Lung (tissue), 12 donors: ENCODE data around the gene SHCBP1L. TPM values are rescaled to one million over a fixed set of nuclear protein-coding genes. Genes with fewer than 3 reads are reported as not detected.
"Not testable (repeated sequence)": the region's sequence is repeated elsewhere in the genome, so short reads cannot be mapped to it uniquely, and the experiment has no call there.

Experiments
- ATAC-seq: fragments of 200-7000 bp; cut with Tn5 transposase; one replicate; pipeline ENCODE4 v1.9.1; 2020; ENCODE audit warnings: moderate number of reproducible peaks; ENCODE audit not compliant: insufficient read depth, low FRiP score
- DNase-seq, 3 donors: peaks; one replicate each; pipeline ENCODE4 v3.0.0-alpha.2; 2013 to 2017
- H3K27ac ChIP-seq, 2 donors: one replicate each; pipeline ENCODE4 v1.5.1; 2013; ENCODE audit warnings: mild to moderate bottlenecking in 2 of 2, moderate library complexity in 2 of 2, control low read depth in 1 of 2, inconsistent platforms in 1 of 2, low read depth in 1 of 2, low read length in 1 of 2
- H3K27me3 ChIP-seq, 3 donors: one replicate each; pipeline ENCODE4 v1.5.1; 2013; ENCODE audit warnings: low read length in 2 of 3; ENCODE audit not compliant: control insufficient read depth in 3 of 3, insufficient read depth in 3 of 3
- H3K36me3 ChIP-seq, 4 donors: one replicate each; pipeline ENCODE4 v1.5.1; 2013; ENCODE audit warnings: low read length in 4 of 4, mild to moderate bottlenecking in 1 of 4, moderate library complexity in 1 of 4; ENCODE audit not compliant: control insufficient read depth in 4 of 4, insufficient read depth in 4 of 4
- H3K4me1 ChIP-seq, 5 donors: one replicate each; pipeline ENCODE4 v1.5.1; 2013; ENCODE audit warnings: low read length in 5 of 5, mild to moderate bottlenecking in 2 of 5, moderate library complexity in 1 of 5; ENCODE audit not compliant: control insufficient read depth in 5 of 5, insufficient read depth in 5 of 5
- H3K4me3 ChIP-seq: one replicate; pipeline ENCODE4 v1.5.1; 2013; ENCODE audit warnings: mild to moderate bottlenecking, control low read depth, moderate library complexity
- H3K9ac ChIP-seq, 2 donors: one replicate each; pipeline ENCODE4 v1.5.1; 2013; ENCODE audit warnings: low read length in 2 of 2, control low read depth in 1 of 2; ENCODE audit not compliant: insufficient read depth in 1 of 2
- H3K9me3 ChIP-seq, 4 donors: one replicate each; pipeline ENCODE4 v1.5.1; 2013; ENCODE audit warnings: low read length in 3 of 4, mild to moderate bottlenecking in 1 of 4, moderate library complexity in 1 of 4; ENCODE audit not compliant: control insufficient read depth in 4 of 4, insufficient read depth in 3 of 4
- CTCF ChIP-seq: IDR thresholded peaks from 2 replicates; pipeline ENCODE4 v1.5.1; 2012; ENCODE audit warnings: mild to moderate bottlenecking; ENCODE audit errors: control extremely low read depth, extremely low read depth
- WGBS, 2 donors: extraction: QIAGEN DNeasy Blood & Tissue Kit; methylation state at CpG; one replicate each; pipeline ENCODE4 v1.1.7; 2013; 5-methylcytosine and 5-hydroxymethylcytosine counted together
- polyA plus RNA-seq, 2 donors: library from polyadenylated mRNA; stranded (reverse); fragments of 200-250 nt; gene quantifications; one replicate each; pipeline ENCODE4 v1.2.1, GENCODE V29; 2013
- total RNA-seq, 2 donors: library from RNA; depleted of rRNA in 1 of 2; stranded (reverse); fragments of >200 nt in 1 of 2; gene quantifications; one replicate each; pipeline ENCODE4 v1.2.1, GENCODE V29; 2014 to 2021
- donor health status: control.
- donor health status: control.
- donor health status: Bipolar disorder and iron deficiency.
- donor health status: healthy.
- donor health status: DM: yes; HTN: yes; CAD: no.

SHCBP1L gene
- total and polyA plus RNA-seq, 4 donors = not detected

DNA sequence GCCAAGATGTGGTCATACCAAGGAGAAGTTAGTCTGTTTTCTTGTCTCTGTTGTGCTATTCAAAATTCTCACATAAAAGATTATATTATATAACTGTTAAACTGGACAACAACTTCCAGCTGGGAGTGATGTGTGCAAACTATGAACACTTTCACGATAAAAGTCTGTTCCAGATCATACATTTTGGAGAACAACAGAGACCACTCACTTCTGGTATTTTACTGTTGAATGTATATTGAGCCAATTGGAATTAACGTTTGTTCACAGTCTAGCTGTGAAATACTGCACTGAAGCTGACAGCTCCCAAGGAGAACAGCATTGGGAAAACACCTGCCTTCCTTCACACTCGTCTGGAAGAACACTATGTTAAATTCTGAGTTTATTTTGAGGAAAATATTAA lies 860 bp upstream of the SHCBP1L start:
- Histone ChIP-seq H3K4me3 (no peak overlapping the region), H3K9me3 (peaks cover 0 to 4% (median 0%) of the 10 kb centered on the region in 4 donors), H3K4me1 (peaks cover 0 to 7% (median 0%) of the 10 kb centered on the region in 5 donors), H3K36me3 (no peaks in the 10 kb centered on the region), H3K9ac (no peak overlapping the region), H3K27ac (no peak overlapping the region), H3K27me3 (peaks cover 0 to 6% (median 4%) of the 10 kb centered on the region in 3 donors)
- no peak for TF ChIP-seq CTCF
- ATAC-seq (no peak), DNase-seq (no peak)
- 87 to 88% methylated on average over 3 of the region's 3 CpGs for WGBS, 2 donors

- not testable (repeated sequence) for DNase-seq, H3K27ac ChIP-seq, H3K4me3 ChIP-seq, H3K9me3 ChIP-seq, H3K36me3 ChIP-seq, H3K4me1 ChIP-seq, ATAC-seq, H3K9ac ChIP-seq
- peaks cover 0 to 12% (median 3%) of the 10 kb centered on the region in 3 donors for H3K27me3 ChIP-seq
- 95 to 96% methylated on average over 6 of the region's 6 CpGs for WGBS, 2 donors
Observed at GRCh38 chr1:182943336-182943735, 9.6 kb downstream of the SHCBP1L start.

DNA sequence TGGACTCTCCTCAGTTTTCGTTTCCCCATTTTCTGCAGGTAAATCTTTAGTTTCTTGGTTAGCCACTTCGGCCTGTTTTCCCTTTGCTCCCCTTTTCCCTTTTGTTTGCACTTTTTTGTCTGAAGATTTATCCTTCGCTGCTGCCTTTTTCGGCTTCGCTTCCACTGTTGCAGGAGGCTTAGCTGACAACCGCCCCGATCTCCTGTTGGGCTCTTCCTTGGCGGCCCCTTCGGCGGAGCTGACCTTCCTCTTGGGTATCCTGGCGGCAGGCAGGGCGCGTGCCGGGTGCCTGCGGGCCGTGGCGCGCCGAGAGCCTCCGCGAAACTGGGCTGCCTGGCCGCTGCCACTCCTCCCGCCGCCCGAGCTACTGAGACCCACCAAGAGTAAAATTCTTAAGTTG lies 10.8 kb downstream of the SHCBP1L start:
- H3K36me3 ChIP-seq, ATAC-seq, H3K27ac ChIP-seq, H3K9me3 ChIP-seq, H3K4me3 ChIP-seq, H3K4me1 ChIP-seq, H3K9ac ChIP-seq: not testable (repeated sequence)
- peak; percentile 21 to 34 (median 34) for DNase-seq
- WGBS, 2 donors = 10 to 18% methylated on average over 25 of the region's 25 CpGs
- H3K27me3 ChIP-seq = peaks cover 0 to 12% (median 3%) of the 10 kb centered on the region in 3 donors

GRCh38 chr1:182939413-182939812 lies 13.6 kb downstream of the SHCBP1L start:
- DNase-seq (no peak), ATAC-seq (no peak)
- Histone ChIP-seq H3K36me3 (no peaks in the 10 kb centered on the region), H3K27me3 (peaks cover 0 to 12% (median 3%) of the 10 kb centered on the region in 3 donors), H3K4me3 (no peak overlapping the region), H3K27ac (no peak overlapping the region), H3K9ac (no peak overlapping the region), H3K9me3 (no peaks in the 10 kb centered on the region), H3K4me1 (peaks cover 0 to 2% (median 0%) of the 10 kb centered on the region in 5 donors)
- no peak for TF ChIP-seq CTCF
- WGBS, 2 donors = 97 to 98% methylated on average over 2 of the region's 2 CpGs

- H3K27me3 ChIP-seq = peaks cover 0 to 5% (median 2%) of the 10 kb centered on the region in 3 donors
- no peaks in the 10 kb centered on the region for H3K36me3 ChIP-seq
- no peak for ATAC-seq
- no peaks in the 10 kb centered on the region for H3K9me3 ChIP-seq
- no peak overlapping the region for H3K4me3 ChIP-seq
- no peak overlapping the region for H3K27ac ChIP-seq
- TF ChIP-seq CTCF = no peak
- DNase-seq = no peak
- H3K4me1 ChIP-seq = no peaks in the 10 kb centered on the region
- H3K9ac ChIP-seq = no peak overlapping the region
Observed at GRCh38 chr1:182935716-182936115, 17.2 kb downstream of the SHCBP1L start.
